GM18870 (cell line): ENCODE results near the gene TEPSIN.

Experiments used
- ATAC-seq: cut with Tn5 transposase; IDR thresholded peaks from one replicate; pipeline ENCODE4 v1.9.1; 2021; ENCODE audit warnings: moderate library complexity; ENCODE audit not compliant: unreplicated experiment

TEPSIN gene

DNA sequence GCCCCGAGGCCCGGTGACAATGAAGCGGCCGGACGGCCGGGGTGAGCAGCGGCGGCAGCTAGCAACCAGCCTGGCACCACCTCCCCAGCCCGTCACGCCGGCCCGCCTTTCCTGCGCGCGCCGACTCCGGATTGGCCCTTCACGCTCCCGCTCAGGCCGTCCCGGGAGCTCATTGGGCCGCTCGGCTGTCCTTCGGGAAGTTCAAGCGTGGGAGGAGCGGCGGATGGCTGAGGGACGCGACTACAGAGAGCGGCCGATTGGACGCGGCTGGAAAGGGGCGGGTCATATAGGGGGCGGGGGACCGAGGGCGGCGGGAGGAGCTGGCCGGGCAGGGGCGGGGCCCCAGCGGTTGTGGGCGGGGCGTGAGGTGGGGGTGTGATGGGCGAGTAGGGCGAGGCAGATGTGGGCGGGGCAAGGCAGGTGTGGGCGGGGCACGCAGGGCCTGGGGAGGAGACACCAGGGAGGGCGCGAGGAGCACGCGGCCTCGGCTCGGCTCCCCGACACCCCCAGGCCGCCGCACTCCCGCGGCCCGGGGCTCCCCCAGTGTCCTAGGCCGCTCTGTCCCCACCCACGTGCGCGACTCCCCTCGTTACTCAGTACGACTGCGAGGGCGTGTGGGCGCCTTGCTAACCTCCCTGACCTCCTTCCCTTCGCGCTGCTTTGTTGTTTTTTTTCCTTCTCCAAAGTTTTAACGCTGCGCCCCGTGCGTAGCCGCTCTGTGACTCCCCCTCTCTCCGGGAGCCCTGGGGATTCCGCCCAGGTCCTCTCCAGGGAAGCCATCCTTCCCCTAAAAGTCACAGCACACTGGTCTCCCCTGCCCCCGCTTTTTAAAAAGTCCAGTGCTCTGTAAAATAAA is 15.7 kb downstream of the TEPSIN start, which contains the start of gene CEP131:
Gene CEP131 (minus strand): TSS at position 60 of the 856 bp plus-strand sequence. CDS start 2,909 bp downstream, outside the sequence.
- peak; percentile 69 for ATAC-seq

GRCh38 chr17:81222620-81222905 is 16.3 kb downstream of the TEPSIN start:
- ATAC-seq = peak; percentile 7

DNA sequence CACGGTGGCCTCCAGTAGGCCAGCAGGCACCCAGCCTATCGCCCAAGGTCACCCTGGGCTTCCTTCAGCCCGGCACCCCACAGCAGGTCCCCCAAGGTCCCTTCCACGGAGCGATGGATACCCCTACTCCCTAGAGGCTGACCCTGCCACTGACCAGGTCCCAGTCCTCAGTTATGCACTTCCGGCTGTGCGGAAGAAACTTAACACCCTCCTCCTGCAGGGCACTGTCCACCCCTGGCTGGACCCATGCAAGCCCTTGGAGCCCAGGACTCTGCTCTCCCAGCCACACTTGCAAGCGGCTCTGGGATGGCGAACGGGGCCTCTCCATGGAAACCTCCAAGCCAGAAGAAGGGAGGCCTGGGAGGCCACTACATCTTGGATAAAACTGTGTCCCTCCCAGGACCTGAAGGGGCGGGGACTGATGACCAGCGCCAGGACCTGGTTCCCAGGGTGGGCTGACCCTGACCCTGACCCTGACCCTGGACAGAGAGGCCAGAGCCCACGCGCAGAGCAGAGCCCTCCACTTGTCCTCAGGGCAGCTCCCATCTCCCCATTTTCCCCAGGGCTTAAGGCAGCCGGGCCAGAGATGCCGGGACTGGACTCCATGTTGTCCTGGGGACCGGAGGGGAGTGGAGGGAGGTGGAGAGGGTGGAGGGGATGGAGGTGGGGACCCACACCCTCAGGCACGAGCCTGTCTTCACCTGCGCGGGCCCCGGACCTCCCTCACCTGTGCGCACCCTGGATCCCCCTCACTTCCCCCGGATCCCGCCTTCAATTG is 16.8 kb downstream of the TEPSIN start:
- ATAC-seq = no peak

GRCh38 chr17:81221371-81221841 is 17.4 kb downstream of the TEPSIN start:
- no peak for ATAC-seq

DNA sequence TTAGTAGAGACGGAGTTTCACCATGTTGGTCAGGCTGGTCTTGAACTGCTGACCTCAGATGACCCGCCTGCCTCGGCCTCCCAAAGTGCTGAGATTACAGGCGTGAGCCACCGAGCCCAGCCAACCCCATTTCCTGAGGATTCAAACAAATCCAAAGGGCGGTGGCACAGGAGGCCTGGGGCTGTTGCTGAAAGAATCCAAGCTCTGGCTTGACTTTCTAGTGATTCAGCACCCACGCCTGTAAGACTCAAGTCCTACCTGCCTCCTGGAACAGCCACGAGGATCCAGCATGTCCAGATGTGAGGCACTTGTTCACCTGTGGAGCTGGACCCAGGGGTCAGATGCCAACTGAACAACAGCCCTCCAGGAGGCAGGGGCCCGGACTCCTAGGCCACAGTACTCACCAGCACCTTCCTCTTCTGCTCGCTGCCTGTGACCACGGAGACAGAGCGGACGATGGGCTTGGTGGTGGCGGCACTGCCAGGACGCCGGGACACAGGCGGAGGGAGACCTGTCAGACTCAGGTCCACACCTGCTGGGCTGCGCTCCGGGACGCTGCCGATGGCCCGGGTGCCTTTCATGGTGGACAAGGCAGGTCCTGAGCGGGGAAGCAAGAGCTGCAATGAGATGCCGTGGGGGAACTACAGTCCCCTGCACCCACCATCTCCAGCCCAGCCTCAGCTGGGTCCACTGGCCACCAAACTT is 19.2 kb downstream of the TEPSIN start:
- no peak for ATAC-seq

DNA sequence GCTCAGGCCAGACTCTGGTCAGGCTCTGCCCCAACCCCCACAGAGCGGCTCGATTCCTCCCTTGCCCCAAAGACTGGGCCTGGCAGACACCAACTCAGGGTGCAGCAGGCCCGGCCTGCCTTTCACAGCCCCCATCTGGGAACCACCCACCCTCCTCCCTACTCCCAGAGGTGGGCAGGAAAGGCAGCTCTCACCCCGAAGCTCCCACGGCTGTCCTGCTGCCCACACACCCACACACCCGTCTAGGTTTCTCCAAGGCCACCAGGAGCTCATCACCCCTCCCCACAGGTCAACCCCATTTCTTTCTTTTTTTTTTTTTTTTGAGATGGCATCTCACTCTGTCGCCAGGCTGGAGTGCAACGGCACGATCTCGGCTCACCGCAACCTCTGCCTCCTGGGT is 19.9 kb downstream of the TEPSIN start:
- no peak for ATAC-seq

GRCh38 chr17:81218459-81218858 is 20.4 kb downstream of the TEPSIN start:
- ATAC-seq = no peak

DNA sequence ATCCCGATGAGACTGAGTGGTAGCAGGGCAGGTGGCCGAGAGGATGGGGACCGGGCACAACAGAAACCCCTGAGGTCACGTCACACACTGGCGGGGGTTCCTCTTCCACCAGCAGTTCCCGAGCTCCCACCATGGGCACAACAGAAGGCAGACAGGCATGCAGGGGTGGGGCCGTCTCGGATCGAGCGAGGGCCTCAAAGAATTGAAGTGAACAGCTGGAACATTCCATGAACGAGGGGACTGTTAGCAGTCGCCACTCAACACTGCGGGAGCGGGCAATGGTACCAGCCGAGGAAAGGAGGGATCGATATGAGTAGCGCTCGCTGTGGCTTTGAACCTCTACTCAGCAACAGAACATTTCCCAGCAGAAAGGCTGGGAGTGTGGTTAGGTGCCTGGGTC is 21.4 kb downstream of the TEPSIN start:
- ATAC-seq = no peak

- no peak for ATAC-seq
Observed at GRCh38 chr17:81213978-81214377, 24.9 kb downstream of the TEPSIN start.

DNA sequence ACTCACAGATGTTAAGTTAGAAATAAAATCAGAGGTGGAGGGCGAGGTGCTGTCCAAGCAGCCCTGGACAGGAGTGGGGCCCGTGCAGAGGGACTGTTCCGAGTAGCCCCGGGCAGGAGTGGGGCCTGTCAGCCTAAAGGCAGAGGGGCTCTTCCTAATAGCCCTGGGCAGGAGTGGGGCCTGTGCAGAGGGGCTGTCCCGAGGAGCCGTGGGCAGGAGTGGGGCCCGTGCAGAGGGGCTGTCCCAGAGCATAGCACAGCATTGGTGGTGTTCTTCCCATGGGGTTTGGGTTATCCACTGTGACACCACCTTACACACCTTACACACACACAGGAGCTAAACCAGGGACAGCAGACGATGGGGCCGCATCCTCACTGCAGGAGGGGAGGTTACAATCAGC is 26.5 kb downstream of the TEPSIN start:
- ATAC-seq = no peak

- no peak for ATAC-seq
Observed at GRCh38 chr17:81210868-81211267, 28.0 kb downstream of the TEPSIN start.

DNA sequence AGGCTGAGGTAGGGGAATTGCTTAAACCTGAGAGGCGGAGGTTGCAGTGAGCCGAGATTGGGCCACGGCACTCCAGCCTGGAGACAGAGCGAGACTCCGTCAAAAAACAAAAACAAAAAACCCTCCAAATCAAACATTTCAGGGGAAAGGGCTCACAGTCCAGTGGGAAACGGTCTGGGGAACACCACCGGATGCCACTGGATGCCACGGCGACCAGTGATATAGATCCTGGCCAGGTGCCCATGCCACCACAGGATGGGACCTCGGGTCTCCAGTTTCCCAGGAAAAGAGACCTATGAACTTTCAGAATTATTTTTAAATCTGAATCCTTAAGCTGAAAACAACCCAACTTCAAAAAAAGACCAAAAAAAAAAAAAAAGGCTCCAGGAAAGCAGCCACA is 28.4 kb downstream of the TEPSIN start:
- ATAC-seq = no peak

DNA sequence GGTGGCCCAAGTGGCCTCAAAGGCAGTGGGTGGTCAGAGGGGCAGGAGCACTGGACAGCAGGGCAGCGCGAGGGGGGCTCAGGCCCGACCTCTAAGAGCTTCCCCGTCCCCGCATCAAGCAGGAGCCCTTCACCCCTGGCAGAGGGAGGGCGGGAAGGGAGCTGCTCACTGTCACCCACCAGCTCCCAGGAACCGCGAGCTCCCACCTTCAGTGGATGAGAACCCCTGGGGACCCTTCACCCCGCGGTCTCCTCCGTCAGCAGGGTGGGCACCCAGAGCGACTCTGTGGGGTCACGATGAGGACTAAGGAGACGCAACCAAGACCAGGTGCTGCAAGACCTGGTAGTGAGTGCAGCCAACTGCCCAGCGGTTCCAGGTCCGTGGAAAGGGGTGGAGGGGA is 29.7 kb downstream of the TEPSIN start:
- no peak for ATAC-seq

DNA sequence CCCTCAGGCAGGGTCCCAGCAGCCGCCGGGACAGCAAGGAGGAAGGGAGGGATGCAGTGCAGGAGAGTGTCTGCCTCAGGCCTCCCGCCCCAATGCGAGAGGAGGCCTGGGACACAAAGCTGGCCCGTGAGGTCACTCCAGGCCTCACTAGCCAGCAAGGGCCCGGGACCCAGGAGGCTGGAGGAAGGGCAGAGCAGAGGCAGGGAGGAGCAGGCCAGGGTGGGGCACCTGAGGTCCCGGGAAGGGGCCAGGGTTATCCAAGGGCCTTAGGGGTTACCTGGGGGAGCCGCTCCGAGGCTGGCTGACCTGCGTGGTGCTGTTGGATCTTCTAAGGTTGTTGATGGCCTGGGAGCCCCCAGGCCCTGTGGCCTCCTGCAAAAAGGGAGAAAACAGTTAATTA is 30.2 kb downstream of the TEPSIN start:
- ATAC-seq = no peak

DNA sequence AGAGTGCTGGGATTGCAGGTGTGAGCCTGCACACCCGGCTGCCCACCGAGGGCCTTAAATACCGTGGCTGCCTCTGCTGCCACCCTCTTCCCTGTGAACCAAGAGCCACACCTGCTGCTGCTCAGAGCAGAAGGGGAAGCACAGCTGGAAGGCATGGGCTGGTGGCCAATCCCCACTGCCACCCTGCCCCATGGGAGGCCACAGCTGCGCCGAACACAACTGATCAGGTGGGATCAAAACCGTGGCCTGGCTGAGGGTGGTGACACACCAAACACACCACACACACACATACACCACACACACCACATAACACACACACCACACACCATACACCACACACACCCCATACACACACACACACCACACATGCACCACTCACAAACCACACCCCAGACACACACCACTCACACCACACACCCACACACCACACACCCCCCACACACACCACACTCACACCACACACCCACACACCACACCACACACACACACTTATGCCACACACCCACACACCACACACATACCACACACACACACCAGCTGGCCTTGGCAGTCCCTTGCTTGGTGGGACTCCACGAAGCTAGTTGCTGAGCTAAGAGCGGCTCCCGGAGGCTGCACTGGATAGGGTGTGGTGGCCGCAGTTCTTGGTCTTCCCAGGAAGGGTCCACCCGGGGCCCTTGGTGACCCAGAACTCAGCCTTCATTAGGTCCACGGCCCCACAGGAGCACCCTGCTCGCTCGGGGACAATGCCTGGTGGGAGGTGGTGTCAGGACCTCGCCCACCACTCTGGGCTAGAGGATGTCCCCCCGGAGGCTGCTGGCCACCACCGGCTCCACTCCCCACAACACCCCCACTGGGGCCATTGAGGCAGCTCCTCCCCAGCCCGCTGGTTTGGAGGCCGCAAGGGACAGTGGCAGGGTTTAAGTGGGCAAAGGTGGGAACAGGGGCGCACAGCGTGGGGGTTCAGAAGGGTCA is 31.0 kb downstream of the TEPSIN start:
- ATAC-seq = no peak

- no peak for ATAC-seq
Observed at GRCh38 chr17:81206657-81207056, 32.2 kb downstream of the TEPSIN start.

- no peak for ATAC-seq
Observed at GRCh38 chr17:81206166-81206565, 32.7 kb downstream of the TEPSIN start.

GRCh38 chr17:81204578-81204977 is 34.3 kb downstream of the TEPSIN start:
- no peak for ATAC-seq

GRCh38 chr17:81203136-81203535 is 35.7 kb downstream of the TEPSIN start:
- ATAC-seq = no peak

GRCh38 chr17:81202318-81202717 is 36.5 kb downstream of the TEPSIN start:
- no peak for ATAC-seq
